ENCODE data around the gene CLEC4A.

DNA sequence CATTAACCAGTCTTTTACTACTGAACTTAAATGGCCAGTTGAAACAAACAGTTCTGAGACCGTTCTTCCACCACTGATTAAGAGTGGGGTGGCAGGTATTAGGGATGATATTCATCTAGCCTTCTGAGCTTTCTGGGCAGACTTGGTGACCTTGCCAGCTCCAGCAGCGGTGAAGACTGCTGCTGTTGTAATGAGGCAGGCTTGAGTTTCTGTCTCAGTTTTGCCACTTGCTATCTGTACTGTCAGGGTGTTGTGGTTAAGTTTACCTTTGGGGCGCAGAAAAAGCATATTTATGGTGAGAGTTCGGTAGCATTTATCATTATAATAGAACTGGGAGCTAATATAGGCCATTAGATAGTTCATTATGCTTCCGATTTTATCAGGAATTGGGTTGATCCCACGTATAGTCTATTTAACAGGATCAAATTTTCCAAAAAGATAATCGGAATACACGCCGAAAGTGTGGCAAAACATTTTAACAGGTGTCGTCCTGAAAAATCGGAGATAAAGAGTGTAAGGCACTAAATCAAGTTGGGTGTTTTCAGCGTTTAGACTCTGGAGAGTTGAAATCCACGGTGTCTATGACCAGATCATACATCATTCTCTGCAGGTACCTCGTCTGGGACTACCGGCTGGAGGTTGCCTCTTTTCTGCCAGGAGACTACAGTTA, 42.0 kb upstream of the CLEC4A start:
- TF ChIP-seq HDAC6 (IDR thresholded peaks at IDR 0.05; ENCODE audit: low read depth, low read length) (no peak), MAFK (IDR thresholded peaks at IDR 0.05; ENCODE audit: low read depth, low read length) (no peak), EZH2 (IDR thresholded peaks at IDR 0.05; ENCODE audit: low read depth, low read length, severe bottlenecking) (no peak), CHD2 (IDR thresholded peaks at IDR 0.05; ENCODE audit: low read length) (no peak), JUND (IDR thresholded peaks at IDR 0.05; ENCODE audit: low read length) (no peak)
- TF ChIP-seq, protein P1, sequence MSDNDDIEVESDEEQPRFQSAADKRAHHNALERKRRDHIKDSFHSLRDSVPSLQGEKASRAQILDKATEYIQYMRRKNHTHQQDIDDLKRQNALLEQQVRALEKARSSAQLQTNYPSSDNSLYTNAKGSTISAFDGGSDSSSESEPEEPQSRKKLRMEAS (IDR thresholded peaks at IDR 0.05): no peak
- TF ChIP-seq, protein P2, sequence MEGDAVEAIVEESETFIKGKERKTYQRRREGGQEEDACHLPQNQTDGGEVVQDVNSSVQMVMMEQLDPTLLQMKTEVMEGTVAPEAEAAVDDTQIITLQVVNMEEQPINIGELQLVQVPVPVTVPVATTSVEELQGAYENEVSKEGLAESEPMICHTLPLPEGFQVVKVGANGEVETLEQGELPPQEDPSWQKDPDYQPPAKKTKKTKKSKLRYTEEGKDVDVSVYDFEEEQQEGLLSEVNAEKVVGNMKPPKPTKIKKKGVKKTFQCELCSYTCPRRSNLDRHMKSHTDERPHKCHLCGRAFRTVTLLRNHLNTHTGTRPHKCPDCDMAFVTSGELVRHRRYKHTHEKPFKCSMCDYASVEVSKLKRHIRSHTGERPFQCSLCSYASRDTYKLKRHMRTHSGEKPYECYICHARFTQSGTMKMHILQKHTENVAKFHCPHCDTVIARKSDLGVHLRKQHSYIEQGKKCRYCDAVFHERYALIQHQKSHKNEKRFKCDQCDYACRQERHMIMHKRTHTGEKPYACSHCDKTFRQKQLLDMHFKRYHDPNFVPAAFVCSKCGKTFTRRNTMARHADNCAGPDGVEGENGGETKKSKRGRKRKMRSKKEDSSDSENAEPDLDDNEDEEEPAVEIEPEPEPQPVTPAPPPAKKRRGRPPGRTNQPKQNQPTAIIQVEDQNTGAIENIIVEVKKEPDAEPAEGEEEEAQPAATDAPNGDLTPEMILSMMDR (IDR thresholded peaks at IDR 0.05; ENCODE audit: control extremely low read depth in 1 of 3, insufficient read depth in 1 of 3, low read depth in 1 of 3, low read length in 3 of 3): no peak
